Panc1 (cell line): ENCODE measurements around the gene KLHL11. TPM values are rescaled to one million over a fixed set of nuclear protein-coding genes. Genes with fewer than 3 reads are reported as not detected.

Source experiments
- ATAC-seq: fragments of 200-7000 bp; cut with Tn5 transposase; 2 replicates; pipeline ENCODE4 v1.9.1; 2020; ENCODE audit warnings: mild to moderate bottlenecking, moderate library complexity
- BruUV-seq: library from RNA; stranded (reverse); fragments of 400-500 nt; replicated peaks from 2 replicates; lab custom pipeline; 2021; lab: Mats Ljungman, UMichigan
- CTCF ChIA-PET: fragments of 300-600 bp; sonication (Branson Sonifier 250); formaldehyde crosslinking; loops from one replicate; lab custom pipeline; 2022; ENCODE audit warnings: antibody characterized with exemption; lab: Charles Lee
- POLR2A ChIA-PET: fragments of 300-600 bp; sonication (Branson Sonifier 250); formaldehyde crosslinking; loops from one replicate; lab custom pipeline; 2022; ENCODE audit warnings: antibody characterized with exemption; lab: Charles Lee
- DNase-seq: peaks from one replicate; pipeline ENCODE4 v3.0.0-alpha.2; 2010; ENCODE audit warnings: low read depth, low spot score
- H3K27ac ChIP-seq: 2 replicates; pipeline ENCODE4 v1.5.1; 2011; ENCODE audit warnings: mild to moderate bottlenecking, low read length, inconsistent platforms
- H3K27me3 ChIP-seq: fragments of 200-500 bp; sonication (Bioruptor generic); 2 replicates; pipeline ENCODE4 v1.6.0; 2014; ENCODE audit warnings: low read length, inconsistent platforms; ENCODE audit not compliant: control insufficient read depth, insufficient read depth
- H3K36me3 ChIP-seq: fragments of 200-500 bp; sonication (Bioruptor generic); 2 replicates; pipeline ENCODE4 v1.5.1; 2014; ENCODE audit warnings: inconsistent platforms, mild to moderate bottlenecking, low read length, moderate library complexity; ENCODE audit not compliant: control insufficient read depth, insufficient read depth
- H3K4me1 ChIP-seq: 2 replicates; pipeline ENCODE4 v1.5.1; 2011; ENCODE audit warnings: inconsistent platforms, mild to moderate bottlenecking, low read length, moderate library complexity; ENCODE audit not compliant: control insufficient read depth, insufficient read depth
- H3K4me3 ChIP-seq, 2 experiments: 2 replicates each; pipeline ENCODE4 v1.5.1; 2011 to 2012; ENCODE audit warnings: low read depth in 2 of 2, low read length in 2 of 2, mild to moderate bottlenecking in 2 of 2, inconsistent platforms in 1 of 2, moderate library complexity in 1 of 2
- H3K9me3 ChIP-seq: fragments of 200-500 bp; sonication (Bioruptor generic); 2 replicates; pipeline ENCODE4 v1.5.1; 2014; ENCODE audit warnings: low read depth, mild to moderate bottlenecking, inconsistent platforms, low read length, moderate library complexity; ENCODE audit not compliant: control insufficient read depth, insufficient read depth
- POLR2AphosphoS5 ChIP-seq: IDR thresholded peaks from 2 replicates; pipeline ENCODE4 v1.6.1; 2012; ENCODE audit warnings: mild to moderate bottlenecking, low read depth, low read length, moderate library complexity
- SIN3A ChIP-seq: IDR thresholded peaks from 2 replicates; pipeline ENCODE4 v1.6.1; 2012; ENCODE audit warnings: low read depth, mild to moderate bottlenecking, low read length, moderate library complexity, borderline replicate concordance; ENCODE audit not compliant: insufficient read depth
- TCF7L2 ChIP-seq: IDR thresholded peaks from 2 replicates; pipeline ENCODE4 v1.6.1; 2011; ENCODE audit warnings: mild to moderate bottlenecking, low read depth, low read length, inconsistent platforms
- in situ Hi-C: cut with HindIII; loops from 2 replicates; pipeline ENCODE4 v1.10.0; 2016; ENCODE audit warnings: low sequenced_read_pairs, low pct_unique_long_range_greater_than_20kb
- intact Hi-C: fragments of 100-400 bp; cut with micrococcal nuclease; formaldehyde crosslinking; loops from one replicate; pipeline ENCODE4 v1.10.0; 2022; ENCODE audit not compliant: unreplicated experiment
- total RNA-seq: library from RNA; stranded (reverse); gene quantifications from one replicate; pipeline ENCODE4 v1.2.1, GENCODE V29; 2021; ENCODE audit not compliant: unreplicated experiment
- TF ChIP-seq, protein P1 (sequence below): fragments of 450-650 bp; IDR thresholded peaks from 2 replicates; pipeline ENCODE4 v1.5.1; 2017; ENCODE audit warnings: mild to moderate bottlenecking
- TF ChIP-seq, protein P2 (sequence below), 2 experiments: IDR thresholded peaks; 2 replicates each; pipeline ENCODE4 v1.6.1; 2011 to 2012; ENCODE audit warnings: low read depth in 2 of 2, control low read depth in 1 of 2, low read length in 1 of 2, mild to moderate bottlenecking in 1 of 2, moderate library complexity in 1 of 2; ENCODE audit not compliant: insufficient read depth in 1 of 2

The KLHL11 gene
- total RNA-seq, 1 experiment from 2014 or later, result 12.5 TPM

DNA sequence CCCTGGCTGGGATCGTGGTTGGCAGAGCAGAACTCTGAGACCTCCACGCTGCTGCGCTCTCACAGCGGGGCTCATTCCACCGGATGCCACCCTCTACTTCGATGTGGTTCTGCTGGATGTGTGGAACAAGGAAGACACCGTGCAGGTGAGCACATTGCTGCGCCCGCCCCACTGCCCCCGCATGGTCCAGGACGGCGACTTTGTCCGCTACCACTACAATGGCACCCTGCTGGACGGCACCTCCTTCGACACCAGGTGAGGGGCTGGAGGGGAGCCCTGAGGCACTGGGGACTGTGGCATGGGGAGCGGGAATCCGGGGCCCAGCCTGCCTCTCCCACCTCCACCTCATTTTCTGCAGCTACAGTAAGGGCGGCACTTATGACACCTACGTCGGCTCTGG is 47.2 kb downstream of the KLHL11 start:
- intact Hi-C loops, result no loop called here
- in situ Hi-C loops, result no loop called here

DNA sequence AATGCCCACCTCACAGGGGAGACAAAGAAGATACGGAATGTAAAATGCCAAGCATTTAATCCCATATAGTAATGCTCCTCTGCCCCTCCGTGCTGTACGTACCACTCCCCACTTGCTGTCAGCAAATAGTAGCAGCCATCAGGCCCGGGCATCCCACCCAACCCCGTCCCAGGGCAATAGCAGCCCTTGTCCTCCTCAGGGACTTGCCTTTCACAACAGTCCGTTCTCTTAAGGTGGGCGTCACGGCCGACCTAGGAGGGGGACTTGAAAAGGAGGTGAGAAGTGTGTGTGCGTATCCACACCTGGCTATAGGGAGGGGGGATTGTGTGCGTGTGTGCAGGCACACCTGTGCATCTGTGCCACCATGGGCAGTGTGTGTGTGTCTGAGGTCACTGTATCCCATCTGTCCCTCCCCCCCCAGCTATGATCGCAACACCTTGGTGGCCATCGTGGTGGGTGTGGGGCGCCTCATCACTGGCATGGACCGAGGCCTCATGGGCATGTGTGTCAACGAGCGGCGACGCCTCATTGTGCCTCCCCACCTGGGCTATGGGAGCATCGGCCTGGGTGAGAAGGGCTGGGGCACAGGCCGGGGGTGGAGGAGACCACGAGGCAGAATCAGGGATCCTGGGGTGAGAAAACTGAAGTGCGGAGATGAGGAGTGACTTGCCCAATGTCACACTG is 48.4 kb downstream of the KLHL11 start:
- ChIA-PET POLR2A (no interaction called here), CTCF (no interaction called here)
- no peak for ATAC-seq
- H3K4me1 ChIP-seq, result peaks cover 10% of the 10 kb centered on the region
- H3K9me3 ChIP-seq, result no peaks in the 10 kb centered on the region
- H3K36me3 ChIP-seq, result peaks cover 2% of the 10 kb centered on the region
- TF ChIP-seq POLR2AphosphoS5 (no peak), TCF7L2 (no peak), SIN3A (no peak)
- TF ChIP-seq, protein P1, sequence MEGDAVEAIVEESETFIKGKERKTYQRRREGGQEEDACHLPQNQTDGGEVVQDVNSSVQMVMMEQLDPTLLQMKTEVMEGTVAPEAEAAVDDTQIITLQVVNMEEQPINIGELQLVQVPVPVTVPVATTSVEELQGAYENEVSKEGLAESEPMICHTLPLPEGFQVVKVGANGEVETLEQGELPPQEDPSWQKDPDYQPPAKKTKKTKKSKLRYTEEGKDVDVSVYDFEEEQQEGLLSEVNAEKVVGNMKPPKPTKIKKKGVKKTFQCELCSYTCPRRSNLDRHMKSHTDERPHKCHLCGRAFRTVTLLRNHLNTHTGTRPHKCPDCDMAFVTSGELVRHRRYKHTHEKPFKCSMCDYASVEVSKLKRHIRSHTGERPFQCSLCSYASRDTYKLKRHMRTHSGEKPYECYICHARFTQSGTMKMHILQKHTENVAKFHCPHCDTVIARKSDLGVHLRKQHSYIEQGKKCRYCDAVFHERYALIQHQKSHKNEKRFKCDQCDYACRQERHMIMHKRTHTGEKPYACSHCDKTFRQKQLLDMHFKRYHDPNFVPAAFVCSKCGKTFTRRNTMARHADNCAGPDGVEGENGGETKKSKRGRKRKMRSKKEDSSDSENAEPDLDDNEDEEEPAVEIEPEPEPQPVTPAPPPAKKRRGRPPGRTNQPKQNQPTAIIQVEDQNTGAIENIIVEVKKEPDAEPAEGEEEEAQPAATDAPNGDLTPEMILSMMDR, result no peak
- TF ChIP-seq, protein P2, sequence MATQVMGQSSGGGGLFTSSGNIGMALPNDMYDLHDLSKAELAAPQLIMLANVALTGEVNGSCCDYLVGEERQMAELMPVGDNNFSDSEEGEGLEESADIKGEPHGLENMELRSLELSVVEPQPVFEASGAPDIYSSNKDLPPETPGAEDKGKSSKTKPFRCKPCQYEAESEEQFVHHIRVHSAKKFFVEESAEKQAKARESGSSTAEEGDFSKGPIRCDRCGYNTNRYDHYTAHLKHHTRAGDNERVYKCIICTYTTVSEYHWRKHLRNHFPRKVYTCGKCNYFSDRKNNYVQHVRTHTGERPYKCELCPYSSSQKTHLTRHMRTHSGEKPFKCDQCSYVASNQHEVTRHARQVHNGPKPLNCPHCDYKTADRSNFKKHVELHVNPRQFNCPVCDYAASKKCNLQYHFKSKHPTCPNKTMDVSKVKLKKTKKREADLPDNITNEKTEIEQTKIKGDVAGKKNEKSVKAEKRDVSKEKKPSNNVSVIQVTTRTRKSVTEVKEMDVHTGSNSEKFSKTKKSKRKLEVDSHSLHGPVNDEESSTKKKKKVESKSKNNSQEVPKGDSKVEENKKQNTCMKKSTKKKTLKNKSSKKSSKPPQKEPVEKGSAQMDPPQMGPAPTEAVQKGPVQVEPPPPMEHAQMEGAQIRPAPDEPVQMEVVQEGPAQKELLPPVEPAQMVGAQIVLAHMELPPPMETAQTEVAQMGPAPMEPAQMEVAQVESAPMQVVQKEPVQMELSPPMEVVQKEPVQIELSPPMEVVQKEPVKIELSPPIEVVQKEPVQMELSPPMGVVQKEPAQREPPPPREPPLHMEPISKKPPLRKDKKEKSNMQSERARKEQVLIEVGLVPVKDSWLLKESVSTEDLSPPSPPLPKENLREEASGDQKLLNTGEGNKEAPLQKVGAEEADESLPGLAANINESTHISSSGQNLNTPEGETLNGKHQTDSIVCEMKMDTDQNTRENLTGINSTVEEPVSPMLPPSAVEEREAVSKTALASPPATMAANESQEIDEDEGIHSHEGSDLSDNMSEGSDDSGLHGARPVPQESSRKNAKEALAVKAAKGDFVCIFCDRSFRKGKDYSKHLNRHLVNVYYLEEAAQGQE (IDR thresholded peaks at IDR 0.05; ENCODE audit: insufficient read depth in 1 of 2, low read depth in 2 of 2, low read length in 1 of 2), result no peak
- DNase-seq, result no peak
- no peak overlapping the region for H3K4me3 ChIP-seq
- intact Hi-C loops, result no loop called here
- in situ Hi-C loops, result no loop called here
- no peaks in the 10 kb centered on the region for H3K27me3 ChIP-seq
- H3K27ac ChIP-seq, result no peak overlapping the region
- BruUV-seq, result no TSS peak

More for the DNA sequence above, 47.2 kb downstream of the KLHL11 start:
- H3K27me3 ChIP-seq, result no peaks in the 10 kb centered on the region
- ChIA-PET CTCF (no interaction called here), POLR2A (no interaction called here)
- TF ChIP-seq TCF7L2 (no peak), SIN3A (no peak), POLR2AphosphoS5 (no peak)
- no peaks in the 10 kb centered on the region for H3K9me3 ChIP-seq
- no peak overlapping the region for H3K27ac ChIP-seq
- BruUV-seq, result no TSS peak
- ATAC-seq (no peak), DNase-seq (no peak)
- peaks cover 10% of the 10 kb centered on the region for H3K4me1 ChIP-seq
- H3K4me3 ChIP-seq, result no peak overlapping the region
- peaks cover 2% of the 10 kb centered on the region for H3K36me3 ChIP-seq

- BruUV-seq, result no TSS peak
- no peak for ATAC-seq
- no peaks in the 10 kb centered on the region for H3K27me3 ChIP-seq
- POLR2A ChIA-PET, result interaction anchor here (1.0 kb wide), 1 partner anchor 18 kb away, joined by 3 read pairs; no protein-coding TSS in a partner anchor
- H3K27ac ChIP-seq, result peak overlapping the region; percentile 99
- peaks cover 25% of the 10 kb centered on the region for H3K4me1 ChIP-seq
- TF ChIP-seq, protein P2 (IDR thresholded peaks at IDR 0.05; ENCODE audit: insufficient read depth in 1 of 2, low read depth in 2 of 2, low read length in 1 of 2), result no peak; a peak in 1 of 4 replicates
- no peak for TF ChIP-seq TCF7L2
- TF ChIP-seq SIN3A, result no peak
- TF ChIP-seq, protein P1, result no peak
- TF ChIP-seq POLR2AphosphoS5, result no peak
- DNase-seq, result no peak
- peak overlapping the region; percentile 74 to 80 for H3K4me3 ChIP-seq
- in situ Hi-C loops, result no loop called here
- intact Hi-C loops, result no loop called here
- H3K9me3 ChIP-seq, result no peaks in the 10 kb centered on the region
- H3K36me3 ChIP-seq, result peaks cover 2% of the 10 kb centered on the region
- CTCF ChIA-PET, result no interaction called here
Measured at GRCh38 chr17:41814195-41814594, 51.0 kb downstream of the KLHL11 start.
